H9 (cell line): ENCODE results near the gene SLC12A8. TPM values are rescaled to one million over a fixed set of nuclear protein-coding genes. Genes with fewer than 3 reads are reported as not detected.

ENCODE experiments used
- DNase-seq: peaks from one replicate; pipeline ENCODE4 v3.0.0-alpha.2; 2017
- H2AFZ ChIP-seq: one replicate; pipeline ENCODE4 v1.6.1; 2013; ENCODE audit warnings: mild to moderate bottlenecking, low read length, control low read depth, moderate library complexity
- H2AK5ac ChIP-seq: 2 replicates; pipeline ENCODE4 v1.6.1; 2013; ENCODE audit warnings: low read length, control low read depth, mixed read lengths; ENCODE audit not compliant: insufficient read length
- H2BK120ac ChIP-seq: one replicate; pipeline ENCODE4 v1.6.1; 2013; ENCODE audit warnings: low read depth, mild to moderate bottlenecking, low read length, control low read depth, inconsistent platforms; ENCODE audit not compliant: poor library complexity, severe bottlenecking
- H2BK12ac ChIP-seq: 2 replicates; pipeline ENCODE4 v1.6.1; 2013; ENCODE audit warnings: low read length, control low read depth, mixed read lengths, low read depth; ENCODE audit not compliant: insufficient read length
- H2BK15ac ChIP-seq: 2 replicates; pipeline ENCODE4 v1.6.1; 2013; ENCODE audit warnings: low read depth, low read length, control low read depth
- H2BK20ac ChIP-seq: one replicate; pipeline ENCODE4 v1.6.1; 2013; ENCODE audit warnings: low read depth, mild to moderate bottlenecking, low read length, control low read depth, inconsistent platforms; ENCODE audit not compliant: poor library complexity, severe bottlenecking
- H2BK5ac ChIP-seq: 2 replicates; pipeline ENCODE4 v1.6.1; 2013; ENCODE audit warnings: low read length, control low read depth, mixed read lengths; ENCODE audit not compliant: insufficient read length
- H3K14ac ChIP-seq: 2 replicates; pipeline ENCODE4 v1.6.1; 2013; ENCODE audit warnings: low read length, control low read depth; ENCODE audit not compliant: insufficient read depth
- H3K18ac ChIP-seq: 2 replicates; pipeline ENCODE4 v1.6.1; 2013; ENCODE audit warnings: low read depth, mild to moderate bottlenecking, mixed read lengths, low read length, control low read depth; ENCODE audit not compliant: insufficient read length
- H3K23ac ChIP-seq: 2 replicates; pipeline ENCODE4 v1.6.1; 2013; ENCODE audit warnings: low read length, control low read depth, mixed read lengths, low read depth; ENCODE audit not compliant: insufficient read length
- H3K23me2 ChIP-seq: 2 replicates; pipeline ENCODE4 v1.6.1; 2013; ENCODE audit warnings: low read depth, mild to moderate bottlenecking, mixed read lengths, low read length, control low read depth; ENCODE audit not compliant: insufficient read length, poor library complexity, severe bottlenecking
- H3K27ac ChIP-seq: 2 replicates; pipeline ENCODE4 v1.5.1; 2013; ENCODE audit warnings: low read length, control low read depth, mixed read lengths, low read depth; ENCODE audit not compliant: insufficient read length
- H3K27me3 ChIP-seq: 2 replicates; pipeline ENCODE4 v1.6.1; 2013; ENCODE audit warnings: low read length, control low read depth, inconsistent platforms; ENCODE audit not compliant: insufficient read depth
- H3K4ac ChIP-seq: 2 replicates; pipeline ENCODE4 v1.6.1; 2013; ENCODE audit warnings: low read depth, mild to moderate bottlenecking, control low read depth, inconsistent platforms, low read length, moderate library complexity
- H3K4me1 ChIP-seq: 2 replicates; pipeline ENCODE4 v1.6.1; 2013; ENCODE audit warnings: low read length, control low read depth, inconsistent platforms; ENCODE audit not compliant: insufficient read depth
- H3K4me2 ChIP-seq: 2 replicates; pipeline ENCODE4 v1.6.1; 2013; ENCODE audit warnings: low read length, control low read depth, mixed read lengths; ENCODE audit not compliant: insufficient read length, insufficient read depth
- H3K56ac ChIP-seq: 2 replicates; pipeline ENCODE4 v1.6.1; 2013; ENCODE audit warnings: low read depth, mild to moderate bottlenecking, mixed read lengths, low read length, control low read depth; ENCODE audit not compliant: insufficient read length
- H3K79me1 ChIP-seq: 2 replicates; pipeline ENCODE4 v1.6.1; 2013; ENCODE audit warnings: low read depth, mild to moderate bottlenecking, moderate library complexity, low read length, control low read depth, inconsistent platforms; ENCODE audit not compliant: insufficient read depth, poor library complexity, severe bottlenecking
- H3K79me2 ChIP-seq: 2 replicates; pipeline ENCODE4 v1.6.1; 2013; ENCODE audit warnings: low read length, control low read depth, inconsistent platforms; ENCODE audit not compliant: insufficient read depth
- H3K9ac ChIP-seq: 2 replicates; pipeline ENCODE4 v1.6.1; 2013; ENCODE audit warnings: low read length, control low read depth, mixed read lengths; ENCODE audit not compliant: insufficient read length; ENCODE audit errors: extremely low read depth
- H3K9me3 ChIP-seq: one replicate; pipeline ENCODE4 v1.6.1; 2013; ENCODE audit warnings: low read depth, low read length, inconsistent platforms; ENCODE audit not compliant: control insufficient read depth
- H3T11ph ChIP-seq: one replicate; pipeline ENCODE4 v1.6.1; 2013; ENCODE audit warnings: mild to moderate bottlenecking, low read length, control low read depth, inconsistent platforms
- H4K20me1 ChIP-seq: one replicate; pipeline ENCODE4 v1.6.1; 2013; ENCODE audit not compliant: control insufficient read depth, insufficient read length, insufficient read depth
- H4K5ac ChIP-seq: 2 replicates; pipeline ENCODE4 v1.6.1; 2013; ENCODE audit warnings: low read depth, mild to moderate bottlenecking, mixed read lengths, low read length, control low read depth; ENCODE audit not compliant: insufficient read length
- H4K8ac ChIP-seq: replicated peaks from 2 replicates; pipeline ENCODE4 v1.6.1; 2013; ENCODE audit warnings: low read length, control low read depth, mixed read lengths, low read depth; ENCODE audit not compliant: insufficient read length
- H4K91ac ChIP-seq: 2 replicates; pipeline ENCODE4 v1.6.1; 2013; ENCODE audit warnings: low read depth, mild to moderate bottlenecking, moderate library complexity, mixed read lengths, low read length, control low read depth; ENCODE audit not compliant: insufficient read length
- H3K27ac Mint-ChIP-seq, 3 experiments: 2 replicates in 2 of 3; 3 replicates in 1 of 3; pipeline ENCODE4 v1.8.0; 2020 to 2021; ENCODE audit warnings: mixed read lengths in 3 of 3, mild to moderate bottlenecking in 1 of 3, moderate library complexity in 1 of 3
- H3K27me3 Mint-ChIP-seq: 2 replicates; pipeline ENCODE4 v1.8.0; 2021; ENCODE audit warnings: low read depth, mild to moderate bottlenecking, moderate library complexity, mixed read lengths
- H3K36me3 Mint-ChIP-seq, 3 experiments: 2 replicates in 2 of 3; 3 replicates in 1 of 3; pipeline ENCODE4 v1.8.0; 2020 to 2021; ENCODE audit warnings: low read depth in 3 of 3, mixed read lengths in 3 of 3; ENCODE audit not compliant: insufficient read depth in 1 of 3
- H3K4me1 Mint-ChIP-seq, 2 experiments: 2 replicates each; pipeline ENCODE4 v1.8.0; 2020; ENCODE audit warnings: mixed read lengths in 2 of 2
- H3K4me3 Mint-ChIP-seq, 2 experiments: 2 replicates in 1 of 2; 3 replicates in 1 of 2; pipeline ENCODE4 v1.8.0; 2020 to 2021; ENCODE audit warnings: mild to moderate bottlenecking in 2 of 2, mixed read lengths in 2 of 2, moderate library complexity in 1 of 2
- H3K9me3 Mint-ChIP-seq, 2 experiments: 2 replicates in 1 of 2; 3 replicates in 1 of 2; pipeline ENCODE4 v1.8.0; 2020; ENCODE audit warnings: mild to moderate bottlenecking in 2 of 2, mixed read lengths in 2 of 2, moderate library complexity in 1 of 2
- CTCF ChIP-seq: fragments of 200-600 bp; sonication (generic); conservative IDR thresholded peaks from 3 replicates; pipeline ENCODE4 v1.8.0; 2021; ENCODE audit warnings: antibody characterized with exemption, mild to moderate bottlenecking
- WGBS: extraction: QIAGEN DNeasy Blood & Tissue Kit; methylation state at CpG from one replicate; pipeline ENCODE4 v1.1.7; 2013; ENCODE audit warnings: missing lambda C conversion rate, low lambda C conversion rate, mixed read lengths; ENCODE audit not compliant: insufficient read length; ENCODE audit errors: extremely low coverage; 5-methylcytosine and 5-hydroxymethylcytosine counted together
- total RNA-seq: library from RNA; stranded (reverse); gene quantifications from 2 replicates; pipeline ENCODE4 v1.2.1, GENCODE V29; 2021

SLC12A8 gene
- total RNA-seq, 1 experiment from 2014 or later: 8.2 TPM

GRCh38 chr3:125076464-125076863, 136.1 kb downstream of the SLC12A8 start:
- peaks cover 19 to 24% of the 10 kb centered on the region in 2 experiments for H3K4me1 Mint-ChIP-seq
- Histone ChIP-seq H4K91ac (no peak overlapping the region), H3K14ac (no peak overlapping the region), H3K9me3 (no peaks in the 10 kb centered on the region), H2AFZ (no peak overlapping the region), H4K8ac (no peak overlapping the region), H3K56ac (no peak overlapping the region), H3K23me2 (no peaks in the 10 kb centered on the region), H3K23ac (no peak overlapping the region), H2BK20ac (no peak overlapping the region), H2BK15ac (no peak overlapping the region), H3K9ac (no peak overlapping the region), H3K18ac (no peak overlapping the region), H3K4me2 (no peak overlapping the region), H2AK5ac (no peak overlapping the region), H3K4me1 (no peaks in the 10 kb centered on the region; the same call in 1 of the 2 replicates), H2BK5ac (no peak overlapping the region), H4K20me1 (no peaks in the 10 kb centered on the region), H2BK120ac (no peak overlapping the region), H2BK12ac (no peak overlapping the region), H3K79me1 (no peaks in the 10 kb centered on the region), H3K27me3 (no peaks in the 10 kb centered on the region), H3T11ph (no peak overlapping the region), H4K5ac (no peak overlapping the region), H3K27ac (no peak overlapping the region), H3K79me2 (no peaks in the 10 kb centered on the region), H3K4ac (no peak overlapping the region)
- no peaks in the 10 kb centered on the region for H3K9me3 Mint-ChIP-seq
- TF ChIP-seq CTCF: no peak
- no peak for DNase-seq
- no CpG with 5 or more reads among the region's 1 CpG for WGBS
- H3K36me3 Mint-ChIP-seq: peaks cover 0 to 2% (median 0%) of the 10 kb centered on the region in 3 experiments; a peak in 1 of 7 replicates
- no peaks in the 10 kb centered on the region for H3K27me3 Mint-ChIP-seq
- no peak overlapping the region; a peak in 1 of 7 replicates for H3K27ac Mint-ChIP-seq
- H3K4me3 Mint-ChIP-seq: no peak overlapping the region
